Nephron (organoid): ENCODE data around the gene TAS2R8.
"Not testable (repeated sequence)": the region's sequence is repeated elsewhere in the genome, so short reads cannot be mapped to it uniquely, and the experiment has no call there.

Experiments used
- H3K27ac Mint-ChIP-seq, 3 experiments: 2 replicates each; pipeline ENCODE4 v1.8.0; 2020; ENCODE audit warnings: mixed read lengths in 3 of 3, mild to moderate bottlenecking in 2 of 3, moderate library complexity in 1 of 3
- H3K27me3 Mint-ChIP-seq: 2 replicates; pipeline ENCODE4 v1.8.0; 2021; ENCODE audit warnings: low read depth, mild to moderate bottlenecking, moderate library complexity, mixed read lengths
- H3K36me3 Mint-ChIP-seq: 2 replicates; pipeline ENCODE4 v1.8.0; 2020; ENCODE audit warnings: low read depth, mixed read lengths
- H3K4me1 Mint-ChIP-seq: 2 replicates; pipeline ENCODE4 v1.8.0; 2020; ENCODE audit warnings: mixed read lengths
- H3K4me3 Mint-ChIP-seq, 3 experiments: 2 replicates each; pipeline ENCODE4 v1.8.0; 2020; ENCODE audit warnings: mild to moderate bottlenecking in 3 of 3, mixed read lengths in 3 of 3, moderate library complexity in 2 of 3
- H3K9me3 Mint-ChIP-seq: 2 replicates; pipeline ENCODE4 v1.8.0; 2020; ENCODE audit warnings: mixed read lengths
- CTCF ChIP-seq, 3 experiments: fragments of 200-600 bp; sonication (generic); IDR thresholded peaks; one replicate each; pipeline ENCODE4 v1.5.0; 2021; ENCODE audit warnings: antibody characterized with exemption in 3 of 3; ENCODE audit not compliant: unreplicated experiment in 3 of 3

TAS2R8 gene

GRCh38 chr12:10811883-10812536, 4.9 kb upstream of the TAS2R8 start:
- Mint-ChIP-seq H3K27me3 (no peaks in the 10 kb centered on the region), H3K9me3 (peaks cover 3% of the 10 kb centered on the region), H3K4me3 (no peak overlapping the region), H3K4me1 (no peaks in the 10 kb centered on the region), H3K27ac (no peak overlapping the region), H3K36me3 (no peaks in the 10 kb centered on the region)
- TF ChIP-seq CTCF (IDR thresholded peaks at IDR 0.05; ENCODE audit: unreplicated experiment in 3 of 3): no peak

GRCh38 chr12:10810068-10810467, 3.0 kb upstream of the TAS2R8 start, which contains the start of gene TAS2R9:
TAS2R9 (minus strand) TSS chr12:10810168; CDS start chr12:10810075, 93 bp downstream.
- no peaks in the 10 kb centered on the region for H3K36me3 Mint-ChIP-seq
- no peak within 1 kb of the TSS for H3K27ac Mint-ChIP-seq
- no peaks in the 10 kb centered on the region for H3K4me1 Mint-ChIP-seq
- H3K27me3 Mint-ChIP-seq: no peaks in the 10 kb centered on the region
- TF ChIP-seq CTCF (IDR thresholded peaks at IDR 0.05; ENCODE audit: unreplicated experiment in 3 of 3): no peak
- no peaks in the 10 kb centered on the region for H3K9me3 Mint-ChIP-seq
- H3K4me3 Mint-ChIP-seq: no peak within 1 kb of the TSS

GRCh38 chr12:10802587-10802986, 4.5 kb downstream of the TAS2R8 start, which contains the start of gene TAS2R7:
TAS2R7 (minus strand) TSS chr12:10802627; CDS start chr12:10802570, 57 bp downstream.
- no peaks in the 10 kb centered on the region for H3K4me1 Mint-ChIP-seq
- no peak within 1 kb of the TSS for H3K27ac Mint-ChIP-seq
- TF ChIP-seq CTCF (IDR thresholded peaks at IDR 0.05; ENCODE audit: unreplicated experiment in 3 of 3): no peak
- no peaks in the 10 kb centered on the region for H3K9me3 Mint-ChIP-seq
- H3K27me3 Mint-ChIP-seq: no peaks in the 10 kb centered on the region
- H3K4me3 Mint-ChIP-seq: no peak within 1 kb of the TSS
- H3K36me3 Mint-ChIP-seq: no peaks in the 10 kb centered on the region

- H3K27ac Mint-ChIP-seq: no peak overlapping the region
- no peak for TF ChIP-seq CTCF (IDR thresholded peaks at IDR 0.05; ENCODE audit: unreplicated experiment in 3 of 3)
- H3K36me3 Mint-ChIP-seq: no peaks in the 10 kb centered on the region
- H3K9me3 Mint-ChIP-seq: no peaks in the 10 kb centered on the region
- no peak overlapping the region for H3K4me3 Mint-ChIP-seq
- H3K4me1 Mint-ChIP-seq: no peaks in the 10 kb centered on the region
- H3K27me3 Mint-ChIP-seq: no peaks in the 10 kb centered on the region
Measured at GRCh38 chr12:10801741-10802140, 5.3 kb downstream of the TAS2R8 start.

GRCh38 chr12:10794222-10794621, 12.9 kb downstream of the TAS2R8 start:
- Mint-ChIP-seq H3K9me3 (no peaks in the 10 kb centered on the region), H3K36me3 (no peaks in the 10 kb centered on the region), H3K27ac (no peak overlapping the region), H3K27me3 (no peaks in the 10 kb centered on the region), H3K4me3 (no peak overlapping the region), H3K4me1 (no peaks in the 10 kb centered on the region)
- no peak for TF ChIP-seq CTCF (IDR thresholded peaks at IDR 0.05; ENCODE audit: unreplicated experiment in 3 of 3)

- not testable (repeated sequence) for H3K4me1 Mint-ChIP-seq, H3K27ac Mint-ChIP-seq, H3K9me3 Mint-ChIP-seq, H3K27me3 Mint-ChIP-seq, H3K4me3 Mint-ChIP-seq, H3K36me3 Mint-ChIP-seq
Measured at GRCh38 chr12:10791769-10792168, 15.3 kb downstream of the TAS2R8 start.
